Measurements from ENCODE around the gene TMEM218. TPM values are rescaled to one million over a fixed set of nuclear protein-coding genes. Genes with fewer than 3 reads are reported as not detected.
"Not testable (repeated sequence)": the region's sequence is repeated elsewhere in the genome, so short reads cannot be mapped to it uniquely, and the experiment has no call there.

The TMEM218 gene
- total RNA-seq, 1 experiment from 2014 or later, result 25.8 TPM

- DNase-seq (ENCODE audit: low spot score), result not testable (repeated sequence)
Observed at GRCh38 chr11:125056111-125056510, 55.3 kb downstream of the TMEM218 start.

- DNase-seq (ENCODE audit: low spot score), result no peak
Observed at GRCh38 chr11:125055107-125055715, 56.2 kb downstream of the TMEM218 start.

GRCh38 chr11:125053167-125053566 is 58.3 kb downstream of the TMEM218 start:
- no peak for DNase-seq (ENCODE audit: low spot score)

GRCh38 chr11:125052047-125052446 is 59.4 kb downstream of the TMEM218 start:
- no peak for DNase-seq (ENCODE audit: low spot score)

GRCh38 chr11:125049164-125049792 is 62.1 kb downstream of the TMEM218 start:
- no peak for DNase-seq (ENCODE audit: low spot score)

Other genes with a start within 250 kb of the TMEM218 start
- gene ROBO3, start 246.2 kb downstream of the TMEM218 start, total RNA-seq (2014; rRNA removed; shearing (Covaris generic)), result 15.1 and 17.1 TPM in 2 replicates
- 11.7 and 15.9 TPM in 2 replicates for gene ROBO4, start 213.8 kb downstream of the TMEM218 start, total RNA-seq (2014; rRNA removed; shearing (Covaris generic))
- gene HEPN1, start 192.4 kb downstream of the TMEM218 start, total RNA-seq (2014; rRNA removed; shearing (Covaris generic)), result not detected in 2 replicates
- not detected in 2 replicates for gene HEPACAM, start 175.6 kb downstream of the TMEM218 start, total RNA-seq (2014; rRNA removed; shearing (Covaris generic))
- 3.7 and 4.1 TPM in 2 replicates for gene CCDC15, start 157.4 kb downstream of the TMEM218 start, total RNA-seq (2014; rRNA removed; shearing (Covaris generic))
- gene SLC37A2, start 48.3 kb downstream of the TMEM218 start, total RNA-seq (2014; rRNA removed; shearing (Covaris generic)), result 0.26 and 1.4 TPM in 2 replicates
- gene PKNOX2, start 53.1 kb upstream of the TMEM218 start, total RNA-seq (2014; rRNA removed; shearing (Covaris generic)), result 0.12 TPM in 1 of 2 replicates, not detected in the other